GM12878 (cell line): Measurements from ENCODE around the gene DCUN1D5. TPM values are rescaled to one million over a fixed set of nuclear protein-coding genes. Genes with fewer than 3 reads are reported as not detected.

Source experiments
- ATAC-seq: fragments of 200-7000 bp; cut with Tn5 transposase; 3 replicates; pipeline ENCODE4 v1.9.1; 2020; ENCODE audit warnings: mild to moderate bottlenecking, moderate library complexity
- BruUV-seq: library from RNA; stranded (reverse); fragments of 400-500 nt; replicated peaks from 2 replicates; lab custom pipeline; 2021; lab: Mats Ljungman, UMichigan
- CTCF ChIA-PET: fragments of 300-600 bp; sonication (Branson Sonifier 250); formaldehyde crosslinking; extraction: SDS; loops from one replicate; lab custom pipeline; 2021; ENCODE audit warnings: inconsistent platforms; lab: Yijun Ruan, JAX
- POLR2A ChIA-PET: fragments of 350-600 bp; formaldehyde crosslinking; extraction: SDS; loops from one replicate; lab custom pipeline; 2021; ENCODE audit warnings: inconsistent platforms; lab: Charles Lee
- RAD21 ChIA-PET: fragments of 300-600 bp; sonication (Branson Sonifier 250); formaldehyde crosslinking; loops from one replicate; lab custom pipeline; 2023; ENCODE audit warnings: antibody characterized with exemption; ENCODE audit not compliant: unreplicated experiment; lab: Charles Lee
- SMC1A ChIA-PET: fragments of 300-600 bp; sonication (Branson Sonifier 250); formaldehyde crosslinking; loops from one replicate; lab custom pipeline; 2023; ENCODE audit not compliant: unreplicated experiment, uncharacterized antibody; lab: Charles Lee
- DNase-seq: peaks from one replicate; pipeline ENCODE4 v3.0.0-alpha.2; 2011; ENCODE audit warnings: low read depth, low spot score
- FAIRE-seq: peaks from 3 replicates; lab custom pipeline; 2011; peaks lifted over from hg19 to GRCh38; lab: Jason Lieb, UNC
- H2AFZ ChIP-seq: 2 replicates; pipeline ENCODE4 v1.6.0; 2011; ENCODE audit warnings: low read depth, low read length, control low read depth; ENCODE audit not compliant: control insufficient read depth
- H3K27ac ChIP-seq: 2 replicates; pipeline ENCODE4 v1.5.1; 2011; ENCODE audit warnings: control low read depth; ENCODE audit not compliant: control insufficient read depth, insufficient read depth
- H3K27me3 ChIP-seq, 2 experiments: replicated peaks in 1 of 2; 2 replicates each; pipeline versions ENCODE4 v1.6.0 to v1.6.1; 2011; ENCODE audit warnings: low read length in 1 of 2; ENCODE audit not compliant: control insufficient read depth in 2 of 2, insufficient read depth in 2 of 2
- H3K36me3 ChIP-seq, 2 experiments: 2 replicates each; pipeline ENCODE4 v1.5.1; 2011; ENCODE audit warnings: low read length in 1 of 2; ENCODE audit not compliant: control insufficient read depth in 2 of 2, insufficient read depth in 2 of 2
- H3K4me1 ChIP-seq: 2 replicates; pipeline ENCODE4 v1.6.1; 2011; ENCODE audit warnings: mild to moderate bottlenecking, low read length, moderate library complexity, mixed read lengths; ENCODE audit not compliant: control insufficient read depth, insufficient read depth
- H3K4me2 ChIP-seq: 2 replicates; pipeline ENCODE4 v1.6.0; 2011; ENCODE audit warnings: control low read depth; ENCODE audit not compliant: control insufficient read depth, insufficient read depth
- H3K4me3 ChIP-seq: fragments of 200-600 bp; sonication (generic); 2 replicates; pipeline ENCODE4 v1.5.1; 2016
- H3K79me2 ChIP-seq: 2 replicates; pipeline ENCODE4 v1.6.0; 2011; ENCODE audit warnings: low read length; ENCODE audit not compliant: control insufficient read depth, insufficient read depth
- H3K9ac ChIP-seq: 2 replicates; pipeline ENCODE4 v1.8.0; 2011; ENCODE audit warnings: low read length, control low read depth, mixed read lengths; ENCODE audit not compliant: control insufficient read depth, insufficient read depth
- H3K9me3 ChIP-seq: replicated peaks from 3 replicates; pipeline ENCODE4 v1.5.1; 2011; ENCODE audit warnings: mild to moderate bottlenecking, low read length; ENCODE audit not compliant: control insufficient read depth, insufficient read depth
- H4K20me1 ChIP-seq: 2 replicates; pipeline ENCODE4 v1.6.0; 2011; ENCODE audit not compliant: control insufficient read depth, insufficient read depth
- CBX3 ChIP-seq: fragments of 200-600 bp; sonication (generic); IDR thresholded peaks from 2 replicates; pipeline ENCODE4 v1.6.1; 2016; ENCODE audit warnings: low read depth, borderline replicate concordance
- CREB1 ChIP-seq: IDR thresholded peaks from 2 replicates; pipeline ENCODE4 v1.6.1; 2012; ENCODE audit warnings: low read depth, mild to moderate bottlenecking, inconsistent platforms
- FOXM1 ChIP-seq: IDR thresholded peaks from 2 replicates; pipeline ENCODE4 v1.6.1; 2012; ENCODE audit warnings: low read depth, mild to moderate bottlenecking, inconsistent platforms, low read length, moderate library complexity
- MEF2A ChIP-seq: IDR thresholded peaks from 2 replicates; pipeline ENCODE4 v1.6.1; 2011; ENCODE audit warnings: low read depth, mild to moderate bottlenecking, low read length, moderate library complexity; ENCODE audit not compliant: insufficient read depth
- RAD21 ChIP-seq: IDR thresholded peaks from 2 replicates; pipeline ENCODE4 v1.6.1; 2011; ENCODE audit warnings: mild to moderate bottlenecking, low read depth, low read length, moderate library complexity; ENCODE audit not compliant: insufficient read depth
- RCOR1 ChIP-seq: conservative IDR thresholded peaks from 2 replicates; pipeline ENCODE4 v1.6.1; 2012; ENCODE audit warnings: low read depth, low read length, improper control_type of control experiment
- SMC3 ChIP-seq: IDR thresholded peaks from 2 replicates; pipeline ENCODE4 v1.6.1; 2011; ENCODE audit warnings: low read length, improper control_type of control experiment, borderline replicate concordance
- SPI1 ChIP-seq: IDR thresholded peaks from 2 replicates; pipeline ENCODE4 v1.6.1; 2011; ENCODE audit warnings: low read depth, mild to moderate bottlenecking, low read length, moderate library complexity, borderline replicate concordance; ENCODE audit not compliant: insufficient read depth
- TCF3 ChIP-seq: IDR thresholded peaks from 2 replicates; pipeline ENCODE4 v1.6.1; 2012; ENCODE audit warnings: low read depth, mild to moderate bottlenecking, low read length, borderline replicate concordance; ENCODE audit not compliant: insufficient read depth
- ZNF217 ChIP-seq: fragments of 450-650 bp; IDR thresholded peaks from 2 replicates; pipeline ENCODE4 v1.6.1; 2017; ENCODE audit warnings: antibody characterized with exemption, mild to moderate bottlenecking
- ZSCAN29 ChIP-seq: fragments of 450-650 bp; IDR thresholded peaks from 2 replicates; pipeline ENCODE4 v1.6.1; 2017; ENCODE audit warnings: mild to moderate bottlenecking, moderate library complexity
- WGBS: methylation state at CpG from one replicate; pipeline ENCODE4 v1.1.6; 2016; ENCODE audit warnings: low lambda C conversion rate; ENCODE audit not compliant: insufficient replicate concordance, insufficient coverage; ENCODE audit errors: missing lambda C conversion rate; 5-methylcytosine and 5-hydroxymethylcytosine counted together
- in situ Hi-C: fragments of 300-500 bp; cut with MboI; formaldehyde crosslinking; loops from 9 replicates; pipeline ENCODE4 v1.14.3; 2018; ENCODE audit warnings: mixed read lengths
- intact Hi-C: fragments of 100-400 bp; cut with micrococcal nuclease; formaldehyde crosslinking; loops from one replicate; pipeline ENCODE4 v1.14.2; 2022; ENCODE audit not compliant: unreplicated experiment
- polyA plus RNA-seq, 11 experiments: library from polyadenylated mRNA; depleted of rRNA in 4 of 11; unstranded in 6 of 11; stranded (reverse) in 5 of 11; fragments of >200 nt; fragmentation: Nextera tagmentation in 4 of 11; fragmentation: Illumina TruSeq in 1 of 11; extraction: Ambion mirVana in 4 of 11; extraction: Trizol in 1 of 11; gene quantifications; 1 replicate in 1 of 11; 2 replicates in 10 of 11; pipeline versions ENCODE4 v1.2.1 to v1.2.3, GENCODE V29; 2011 to 2016; ENCODE audit warnings: inconsistent platforms in 2 of 11, missing spikeins in 2 of 11, low read depth in 1 of 11
- total RNA-seq, 4 experiments: library from RNA; depleted of rRNA in 3 of 4; stranded (reverse); fragments of >200 nt in 3 of 4; fragmentation: Illumina TruSeq in 1 of 4; extraction: Trizol in 1 of 4; gene quantifications; 2 replicates each; pipeline versions ENCODE4 v1.2.1 to v1.2.3, GENCODE V29; 2013 to 2021
- TF ChIP-seq, protein P1 (sequence below): fragments of 450-650 bp; formaldehyde crosslinking; IDR thresholded peaks from 2 replicates; pipeline ENCODE4 v1.4.0; 2022; ENCODE audit warnings: mild to moderate bottlenecking, moderate library complexity
- TF ChIP-seq, protein P2 (sequence below): IDR thresholded peaks from 2 replicates; pipeline ENCODE4 v1.6.1; 2012; ENCODE audit warnings: low read depth, low read length, improper control_type of control experiment
- TF ChIP-seq, protein P3 (sequence below): IDR thresholded peaks from 2 replicates; pipeline ENCODE4 v1.6.1; 2012; ENCODE audit warnings: low read length, inconsistent platforms

DCUN1D5 gene
- total and polyA plus RNA-seq, 10 of the 15 experiments (the other 5 are each of a cell fraction or from before 2014, with no cell fraction given), result 20.4 to 87.0 (median 60.6) TPM

DNA sequence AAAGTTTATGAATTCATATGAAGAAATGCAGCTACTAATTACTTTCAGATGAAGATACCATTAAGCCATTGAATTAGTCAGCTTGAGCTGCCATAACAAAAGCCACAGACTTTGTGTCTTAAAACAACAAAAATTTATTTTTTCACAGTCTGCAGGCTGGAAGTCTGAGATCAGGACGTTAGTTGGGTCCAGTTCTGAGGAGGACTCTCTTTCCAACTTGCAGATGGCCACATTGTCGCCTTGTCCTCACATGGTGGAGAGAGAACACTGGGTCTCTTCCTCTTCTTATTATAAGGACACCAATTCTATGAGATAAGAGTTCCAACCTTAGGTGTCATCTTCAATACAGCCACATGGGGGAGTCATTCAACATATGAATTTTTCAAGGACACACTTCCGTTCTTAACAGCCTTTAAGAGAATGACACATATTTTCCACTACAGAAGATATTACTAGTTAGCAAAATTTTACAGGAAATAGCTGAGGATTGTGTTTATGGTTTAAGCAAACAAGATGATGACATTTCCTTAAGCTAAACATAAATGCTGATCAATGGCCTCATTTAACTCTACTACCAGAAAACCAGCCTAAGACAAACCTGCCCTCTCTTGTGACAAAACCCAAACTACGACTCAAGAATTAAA lies 56.0 kb downstream of the DCUN1D5 start:
- no TSS peak for BruUV-seq
- TF ChIP-seq ZNF217 (no peak), RAD21 (peak; percentile 64), RCOR1 (0 out of 2 replicates have a peak, but pooled peaks have one; percentile 34), FOXM1 (no peak; the same call in 1 of the 2 replicates), ZSCAN29 (no peak), CREB1 (peak; percentile 39; the same call in 1 of the 2 replicates), SMC3 (peak; percentile 48; the same call in 1 of the 2 replicates), SPI1 (0 out of 2 replicates have a peak, but pooled peaks have one; percentile 20), CBX3 (no peak), TCF3 (no peak), MEF2A (no peak)
- TF ChIP-seq, protein P1, sequence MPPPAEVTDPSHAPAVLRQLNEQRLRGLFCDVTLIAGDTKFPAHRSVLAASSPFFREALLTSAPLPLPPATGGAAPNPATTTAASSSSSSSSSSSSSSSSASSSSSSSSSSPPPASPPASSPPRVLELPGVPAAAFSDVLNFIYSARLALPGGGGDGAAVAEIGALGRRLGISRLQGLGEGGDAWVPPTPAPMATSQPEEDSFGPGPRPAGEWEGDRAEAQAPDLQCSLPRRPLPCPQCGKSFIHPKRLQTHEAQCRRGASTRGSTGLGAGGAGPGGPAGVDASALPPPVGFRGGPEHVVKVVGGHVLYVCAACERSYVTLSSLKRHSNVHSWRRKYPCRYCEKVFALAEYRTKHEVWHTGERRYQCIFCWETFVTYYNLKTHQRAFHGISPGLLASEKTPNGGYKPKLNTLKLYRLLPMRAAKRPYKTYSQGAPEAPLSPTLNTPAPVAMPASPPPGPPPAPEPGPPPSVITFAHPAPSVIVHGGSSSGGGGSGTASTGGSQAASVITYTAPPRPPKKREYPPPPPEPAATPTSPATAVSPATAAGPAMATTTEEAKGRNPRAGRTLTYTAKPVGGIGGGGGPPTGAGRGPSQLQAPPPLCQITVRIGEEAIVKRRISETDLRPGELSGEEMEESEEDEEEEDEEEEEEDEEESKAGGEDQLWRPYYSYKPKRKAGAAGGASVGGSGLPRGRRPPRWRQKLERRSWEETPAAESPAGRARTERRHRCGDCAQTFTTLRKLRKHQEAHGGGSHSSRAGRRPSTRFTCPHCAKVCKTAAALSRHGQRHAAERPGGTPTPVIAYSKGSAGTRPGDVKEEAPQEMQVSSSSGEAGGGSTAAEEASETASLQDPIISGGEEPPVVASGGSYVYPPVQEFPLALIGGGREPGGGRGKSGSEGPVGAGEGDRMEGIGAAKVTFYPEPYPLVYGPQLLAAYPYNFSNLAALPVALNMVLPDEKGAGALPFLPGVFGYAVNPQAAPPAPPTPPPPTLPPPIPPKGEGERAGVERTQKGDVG (CRISPR knock-in tag), result no peak
- TF ChIP-seq, protein P2, sequence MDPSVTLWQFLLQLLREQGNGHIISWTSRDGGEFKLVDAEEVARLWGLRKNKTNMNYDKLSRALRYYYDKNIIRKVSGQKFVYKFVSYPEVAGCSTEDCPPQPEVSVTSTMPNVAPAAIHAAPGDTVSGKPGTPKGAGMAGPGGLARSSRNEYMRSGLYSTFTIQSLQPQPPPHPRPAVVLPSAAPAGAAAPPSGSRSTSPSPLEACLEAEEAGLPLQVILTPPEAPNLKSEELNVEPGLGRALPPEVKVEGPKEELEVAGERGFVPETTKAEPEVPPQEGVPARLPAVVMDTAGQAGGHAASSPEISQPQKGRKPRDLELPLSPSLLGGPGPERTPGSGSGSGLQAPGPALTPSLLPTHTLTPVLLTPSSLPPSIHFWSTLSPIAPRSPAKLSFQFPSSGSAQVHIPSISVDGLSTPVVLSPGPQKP, result 0 out of 2 replicates have a peak, but pooled peaks have one; percentile 44
- TF ChIP-seq, protein P3, sequence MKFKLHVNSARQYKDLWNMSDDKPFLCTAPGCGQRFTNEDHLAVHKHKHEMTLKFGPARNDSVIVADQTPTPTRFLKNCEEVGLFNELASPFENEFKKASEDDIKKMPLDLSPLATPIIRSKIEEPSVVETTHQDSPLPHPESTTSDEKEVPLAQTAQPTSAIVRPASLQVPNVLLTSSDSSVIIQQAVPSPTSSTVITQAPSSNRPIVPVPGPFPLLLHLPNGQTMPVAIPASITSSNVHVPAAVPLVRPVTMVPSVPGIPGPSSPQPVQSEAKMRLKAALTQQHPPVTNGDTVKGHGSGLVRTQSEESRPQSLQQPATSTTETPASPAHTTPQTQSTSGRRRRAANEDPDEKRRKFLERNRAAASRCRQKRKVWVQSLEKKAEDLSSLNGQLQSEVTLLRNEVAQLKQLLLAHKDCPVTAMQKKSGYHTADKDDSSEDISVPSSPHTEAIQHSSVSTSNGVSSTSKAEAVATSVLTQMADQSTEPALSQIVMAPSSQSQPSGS, result peak; percentile 75

More for the DNA sequence above, 56.0 kb downstream of the DCUN1D5 start:
- H3K4me3 ChIP-seq, result no peak overlapping the region
- ATAC-seq (peak; percentile 95), FAIRE-seq (peak; percentile 38), DNase-seq (peak; percentile 55)
- POLR2A ChIA-PET, result interaction anchor here (0.7 to 1.0 kb wide), 3 partner anchors 56 to 110 kb away, joined by 3 read pairs; partner anchors contain the start of gene DCUN1D5
- H3K27me3 ChIP-seq, result no peaks in the 10 kb centered on the region
- no peaks in the 10 kb centered on the region for H3K36me3 ChIP-seq
- SMC1A ChIA-PET, result interaction anchor here (0.7 to 4.2 kb wide), 16 partner anchors 9 to 205 kb away, joined by 3 to 22 read pairs (median 6); partner anchors contain the start of gene DCUN1D5
- in situ Hi-C loops (no loop called here), intact Hi-C loops (loop anchor here (1.0 kb wide), 1 partner anchor 19 kb away; no protein-coding TSS in a partner anchor)
- H3K79me2 ChIP-seq, result no peaks in the 10 kb centered on the region
- peak overlapping the region; percentile 59 for H2AFZ ChIP-seq
- H3K9me3 ChIP-seq, result no peaks in the 10 kb centered on the region
- no peak overlapping the region for H3K27ac ChIP-seq
- 13% methylated on average over 4 of the region's 4 CpGs for WGBS
- H3K4me1 ChIP-seq, result no peaks in the 10 kb centered on the region
- H3K9ac ChIP-seq, result no peak overlapping the region
- H4K20me1 ChIP-seq, result no peaks in the 10 kb centered on the region
- CTCF ChIA-PET, result interaction anchor here (0.6 to 4.1 kb wide), 29 partner anchors 9 to 567 kb away, joined by 3 to 35 read pairs (median 4); partner anchors contain the start of genes DCUN1D5 and DYNC2H1
- RAD21 ChIA-PET, result interaction anchor here (0.6 to 2.8 kb wide), 12 partner anchors 16 to 756 kb away, joined by 3 to 21 read pairs (median 4); partner anchors contain the start of genes DCUN1D5 and DYNC2H1
- peak overlapping the region; percentile 2; the same call in 1 of the 2 replicates for H3K4me2 ChIP-seq
